Measurements from ENCODE around the gene SKAP2.

Gene SKAP2

GRCh38 chr7:26760501-26760900 lies 103.9 kb downstream of the SKAP2 start:
- ChIA-PET CTCF (no interaction called here), POLR2A (no interaction called here)
- no peak overlapping the region for H3K4me3 ChIP-seq (ENCODE audit: low read depth, low read length)
- no peak for TF ChIP-seq CTCF (IDR thresholded peaks at IDR 0.05; ENCODE audit: insufficient read depth, low read length, missing control alignments)
- DNase-seq (ENCODE audit: low read depth, low spot score): no peak

GRCh38 chr7:26759108-26759507 lies 105.3 kb downstream of the SKAP2 start:
- DNase-seq (ENCODE audit: low read depth, low spot score): no peak
- H3K4me3 ChIP-seq (ENCODE audit: low read depth, low read length): no peak overlapping the region
- ChIA-PET POLR2A (no interaction called here), CTCF (no interaction called here)
- TF ChIP-seq CTCF (IDR thresholded peaks at IDR 0.05; ENCODE audit: insufficient read depth, low read length, missing control alignments): no peak

- ChIA-PET POLR2A (no interaction called here), CTCF (no interaction called here)
These were observed 121.2 kb downstream of the SKAP2 start for GRCh38 chr7:26743205-26743604.

GRCh38 chr7:26735976-26736600 lies 128.3 kb downstream of the SKAP2 start:
- DNase-seq (ENCODE audit: low read depth, low spot score): no peak
- CTCF ChIA-PET: no interaction called here

More at GRCh38 chr7:26743205-26743604, 121.2 kb downstream of the SKAP2 start:
- H3K4me3 ChIP-seq (ENCODE audit: low read depth, low read length): no peak overlapping the region
- no peak for TF ChIP-seq CTCF (IDR thresholded peaks at IDR 0.05; ENCODE audit: insufficient read depth, low read length, missing control alignments)
- DNase-seq (ENCODE audit: low read depth, low spot score): no peak

GRCh38 chr7:26729150-26729775 lies 135.1 kb downstream of the SKAP2 start:
- H3K4me3 ChIP-seq (ENCODE audit: low read depth, low read length): no peak overlapping the region
- ChIA-PET POLR2A (no interaction called here), CTCF (no interaction called here)
- no peak for DNase-seq (ENCODE audit: low read depth, low spot score)
- no peak for TF ChIP-seq CTCF (IDR thresholded peaks at IDR 0.05; ENCODE audit: insufficient read depth, low read length, missing control alignments)

More at GRCh38 chr7:26735976-26736600, 128.3 kb downstream of the SKAP2 start:
- POLR2A ChIA-PET: no interaction called here
- TF ChIP-seq CTCF (IDR thresholded peaks at IDR 0.05; ENCODE audit: insufficient read depth, low read length, missing control alignments): no peak
- H3K4me3 ChIP-seq (ENCODE audit: low read depth, low read length): no peak overlapping the region

- no peak for DNase-seq (ENCODE audit: low read depth, low spot score)
- POLR2A ChIA-PET: no interaction called here
- CTCF ChIA-PET: no interaction called here
- H3K4me3 ChIP-seq (ENCODE audit: low read depth, low read length): no peak overlapping the region
- TF ChIP-seq CTCF (IDR thresholded peaks at IDR 0.05; ENCODE audit: insufficient read depth, low read length, missing control alignments): no peak
These were observed 138.3 kb downstream of the SKAP2 start for GRCh38 chr7:26726051-26726450.
